Lower leg skin (tissue), 4 donors: ENCODE results near the gene GPATCH8. TPM values are rescaled to one million over a fixed set of nuclear protein-coding genes. Genes with fewer than 3 reads are reported as not detected.

Experiments
- DNase-seq, 2 donors: peaks; one replicate each; pipeline ENCODE4 v3.0.0-alpha.2; 2019; ENCODE audit warnings: low spot score in 2 of 2
- H3K4me3 ChIP-seq: fragments of 200-600 bp; sonication (generic); 2 replicates; pipeline ENCODE4 v1.5.1; 2017; ENCODE audit warnings: mild to moderate bottlenecking, low read depth; ENCODE audit not compliant: poor library complexity, severe bottlenecking
- POLR2A ChIP-seq, 2 donors: fragments of 450-650 bp; IDR thresholded peaks; one replicate each; pipeline ENCODE4 v1.6.1; 2016 to 2017; ENCODE audit warnings: antibody characterized with exemption in 2 of 2, mild to moderate bottlenecking in 1 of 2, moderate library complexity in 1 of 2
- WGBS, 2 donors: methylation state at CpG; one replicate each; pipeline ENCODE4 v1.1.5; 2018; 5-methylcytosine and 5-hydroxymethylcytosine counted together
- intact Hi-C: fragments of 100-400 bp; cut with DNase I; formaldehyde crosslinking; loops from one replicate; pipeline ENCODE4 v1.15.0; 2023; ENCODE audit warnings: low total_unique reads
- total RNA-seq, 4 donors: library from RNA; depleted of rRNA; stranded (reverse); fragments of >200 nt; gene quantifications; one replicate each; pipeline ENCODE4 v1.1.0, GENCODE V29; 2016
- TF ChIP-seq, protein P1 (sequence below), 3 donors: fragments of 450-650 bp; IDR thresholded peaks; one replicate each; pipeline ENCODE4 v1.5.1; 2016; ENCODE audit warnings: antibody characterized with exemption in 3 of 3, mild to moderate bottlenecking in 3 of 3, moderate library complexity in 2 of 3

Gene GPATCH8
- total RNA-seq, 4 donors from 2014 or later = 31.1 to 43.1 (median 35.6) TPM

- no peak for DNase-seq
- intact Hi-C loops = no loop called here
- H3K4me3 ChIP-seq = no peak overlapping the region
- 95 to 99% methylated on average over 2 of the region's 2 CpGs for WGBS, 2 donors
- TF ChIP-seq, protein P1, sequence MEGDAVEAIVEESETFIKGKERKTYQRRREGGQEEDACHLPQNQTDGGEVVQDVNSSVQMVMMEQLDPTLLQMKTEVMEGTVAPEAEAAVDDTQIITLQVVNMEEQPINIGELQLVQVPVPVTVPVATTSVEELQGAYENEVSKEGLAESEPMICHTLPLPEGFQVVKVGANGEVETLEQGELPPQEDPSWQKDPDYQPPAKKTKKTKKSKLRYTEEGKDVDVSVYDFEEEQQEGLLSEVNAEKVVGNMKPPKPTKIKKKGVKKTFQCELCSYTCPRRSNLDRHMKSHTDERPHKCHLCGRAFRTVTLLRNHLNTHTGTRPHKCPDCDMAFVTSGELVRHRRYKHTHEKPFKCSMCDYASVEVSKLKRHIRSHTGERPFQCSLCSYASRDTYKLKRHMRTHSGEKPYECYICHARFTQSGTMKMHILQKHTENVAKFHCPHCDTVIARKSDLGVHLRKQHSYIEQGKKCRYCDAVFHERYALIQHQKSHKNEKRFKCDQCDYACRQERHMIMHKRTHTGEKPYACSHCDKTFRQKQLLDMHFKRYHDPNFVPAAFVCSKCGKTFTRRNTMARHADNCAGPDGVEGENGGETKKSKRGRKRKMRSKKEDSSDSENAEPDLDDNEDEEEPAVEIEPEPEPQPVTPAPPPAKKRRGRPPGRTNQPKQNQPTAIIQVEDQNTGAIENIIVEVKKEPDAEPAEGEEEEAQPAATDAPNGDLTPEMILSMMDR (IDR thresholded peaks at IDR 0.05) = no peak
- no peak for TF ChIP-seq POLR2A (IDR thresholded peaks at IDR 0.05)
These were observed 10.4 kb downstream of the GPATCH8 start for GRCh38 chr17:44492706-44493272.

GRCh38 chr17:44489581-44489980 is 13.6 kb downstream of the GPATCH8 start:
- DNase-seq = no peak
- WGBS, 2 donors = 92 to 93% methylated on average over 6 of the region's 6 CpGs
- TF ChIP-seq, protein P1 (IDR thresholded peaks at IDR 0.05) = no peak
- no peak for TF ChIP-seq POLR2A (IDR thresholded peaks at IDR 0.05)
- H3K4me3 ChIP-seq = no peak overlapping the region
- intact Hi-C loops = no loop called here

DNA sequence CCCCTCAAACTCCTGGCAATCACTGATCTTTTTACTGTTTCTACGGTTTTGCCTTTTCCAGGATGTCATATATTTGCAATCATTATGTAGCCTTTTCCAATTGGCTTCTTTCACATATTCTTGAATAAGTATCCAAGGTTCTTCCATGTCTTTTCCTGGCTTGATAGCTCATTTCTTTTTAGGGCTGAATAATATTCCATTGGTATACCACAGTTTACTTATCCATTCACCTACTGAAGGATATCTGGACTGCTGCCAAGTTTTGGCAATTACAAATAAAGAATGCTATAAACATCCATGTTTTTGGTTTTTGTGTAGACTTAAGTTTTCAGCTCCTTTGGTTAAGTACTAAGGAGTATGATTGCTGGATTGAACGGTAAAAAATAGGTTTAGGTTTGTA is 16.0 kb downstream of the GPATCH8 start:
- intact Hi-C loops = no loop called here
- 94 to 98% methylated on average over 2 of the region's 2 CpGs for WGBS, 2 donors
- H3K4me3 ChIP-seq = no peak overlapping the region
- DNase-seq = no peak
- TF ChIP-seq, protein P1 (IDR thresholded peaks at IDR 0.05) = no peak
- TF ChIP-seq POLR2A (IDR thresholded peaks at IDR 0.05) = no peak

DNA sequence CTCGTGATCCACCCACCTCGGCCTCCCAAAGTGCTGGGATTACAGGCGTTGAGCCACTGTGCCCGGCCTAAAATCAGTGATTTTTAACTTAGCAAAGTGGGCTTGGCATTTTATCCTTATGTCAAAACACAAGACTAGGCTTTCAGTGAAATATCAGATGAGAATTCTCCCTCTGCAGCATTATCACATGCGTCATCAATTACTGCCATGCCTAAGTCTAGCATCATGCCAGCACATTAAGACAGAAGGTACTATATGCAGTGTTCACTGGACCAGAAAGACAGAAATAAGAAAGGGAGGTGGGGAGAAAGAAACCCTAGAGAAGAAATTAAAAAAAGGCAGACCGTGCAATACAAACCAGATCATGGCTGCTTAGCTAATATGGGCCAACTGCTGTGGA is 29.8 kb downstream of the GPATCH8 start:
- 96% methylated on average over 6 of the region's 6 CpGs for WGBS, 2 donors
- TF ChIP-seq, protein P1 (IDR thresholded peaks at IDR 0.05) = no peak
- TF ChIP-seq POLR2A (IDR thresholded peaks at IDR 0.05) = no peak
- DNase-seq = no peak
- H3K4me3 ChIP-seq = no peak overlapping the region
- intact Hi-C loops = no loop called here

DNA sequence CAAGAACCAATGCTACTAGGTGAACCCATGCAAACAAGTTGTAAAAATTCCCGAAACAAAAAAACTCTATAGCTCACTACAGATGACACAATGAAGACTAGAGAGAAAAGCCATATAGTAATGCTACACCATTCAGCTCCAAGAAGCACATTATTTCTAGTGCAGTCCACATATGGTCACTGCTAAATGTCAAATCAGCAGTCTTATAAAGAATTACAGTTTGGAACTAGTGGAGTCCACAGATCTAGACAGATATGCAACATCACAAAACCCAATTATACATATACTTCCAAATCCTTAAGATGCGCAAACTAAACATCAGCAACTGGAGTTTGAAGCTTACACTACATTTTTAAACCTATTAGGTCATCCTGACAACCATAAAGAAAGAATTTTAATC is 33.5 kb downstream of the GPATCH8 start:
- no peak for DNase-seq
- TF ChIP-seq, protein P1 (IDR thresholded peaks at IDR 0.05) = no peak
- no peak for TF ChIP-seq POLR2A (IDR thresholded peaks at IDR 0.05)
- intact Hi-C loops = no loop called here
- no peak overlapping the region for H3K4me3 ChIP-seq
- WGBS, 2 donors = 92 to 97% methylated on average over 2 of the region's 2 CpGs

DNA sequence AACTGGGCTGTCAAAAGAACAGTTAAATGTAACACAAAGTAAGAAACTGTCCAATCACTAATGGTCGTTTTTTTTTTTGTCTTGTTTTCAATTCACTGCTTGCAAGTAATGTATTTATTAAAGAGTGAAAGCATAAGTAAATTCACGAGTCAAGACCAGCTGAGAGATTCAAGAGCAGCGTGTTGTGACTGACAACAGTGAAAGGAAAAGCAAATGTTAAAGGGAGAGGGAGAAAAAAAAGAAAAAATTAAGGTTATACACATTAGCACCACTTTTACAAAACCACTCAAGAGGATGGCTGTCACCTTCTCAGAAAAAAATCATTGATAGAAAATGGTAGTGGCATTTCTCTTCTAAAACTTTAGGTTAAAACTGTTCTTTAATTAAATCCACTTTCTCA is 36.1 kb downstream of the GPATCH8 start:
- WGBS, 2 donors = 42 to 44% methylated on average over 3 of the region's 3 CpGs
- no peak overlapping the region for H3K4me3 ChIP-seq
- intact Hi-C loops = no loop called here
- no peak for TF ChIP-seq POLR2A (IDR thresholded peaks at IDR 0.05)
- TF ChIP-seq, protein P1 (IDR thresholded peaks at IDR 0.05) = no peak
- DNase-seq = no peak
